Uterus (tissue), 2 donors: Measurements from ENCODE around the gene PTX4.

Experiments
- POLR2A ChIP-seq, 2 donors: fragments of 450-650 bp; IDR thresholded peaks; one replicate each; pipeline ENCODE4 v1.6.1; 2016; ENCODE audit warnings: antibody characterized with exemption in 2 of 2, mild to moderate bottlenecking in 1 of 2, moderate library complexity in 1 of 2
- TF ChIP-seq, protein P1 (sequence below), 4 experiments: fragments of 200-600 bp in 2 of 4; fragments of 450-650 bp in 2 of 4; sonication (generic) in 2 of 4; IDR thresholded peaks; one replicate each; pipeline ENCODE4 v1.5.1; 2016 to 2019; ENCODE audit warnings: antibody characterized with exemption in 4 of 4, mild to moderate bottlenecking in 2 of 4, moderate library complexity in 1 of 4

DNA sequence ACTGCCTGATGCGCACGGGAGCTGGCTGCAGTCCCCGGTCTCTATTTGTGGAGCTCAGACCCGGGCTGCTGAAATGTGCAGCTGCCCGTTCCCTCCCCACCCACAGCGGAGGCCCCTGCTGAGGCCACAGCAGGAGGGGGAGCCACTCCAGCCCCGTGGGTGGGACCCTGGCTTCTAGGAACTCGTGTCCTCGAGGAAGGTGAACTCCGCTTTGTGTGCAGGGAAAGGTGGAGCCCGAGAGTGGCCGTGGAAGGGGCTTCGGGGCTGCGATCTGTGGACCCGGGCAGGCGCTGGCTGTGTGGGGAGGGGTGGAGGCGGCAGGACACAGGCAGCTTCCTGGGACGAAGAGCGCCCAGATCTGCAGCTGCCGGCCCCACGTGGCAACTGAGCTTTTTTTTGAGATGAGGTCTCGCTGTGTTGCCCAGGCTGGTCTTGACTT lies 47.3 kb downstream of the PTX4 start:
- TF ChIP-seq POLR2A (IDR thresholded peaks at IDR 0.05), result no peak
- TF ChIP-seq, protein P1, sequence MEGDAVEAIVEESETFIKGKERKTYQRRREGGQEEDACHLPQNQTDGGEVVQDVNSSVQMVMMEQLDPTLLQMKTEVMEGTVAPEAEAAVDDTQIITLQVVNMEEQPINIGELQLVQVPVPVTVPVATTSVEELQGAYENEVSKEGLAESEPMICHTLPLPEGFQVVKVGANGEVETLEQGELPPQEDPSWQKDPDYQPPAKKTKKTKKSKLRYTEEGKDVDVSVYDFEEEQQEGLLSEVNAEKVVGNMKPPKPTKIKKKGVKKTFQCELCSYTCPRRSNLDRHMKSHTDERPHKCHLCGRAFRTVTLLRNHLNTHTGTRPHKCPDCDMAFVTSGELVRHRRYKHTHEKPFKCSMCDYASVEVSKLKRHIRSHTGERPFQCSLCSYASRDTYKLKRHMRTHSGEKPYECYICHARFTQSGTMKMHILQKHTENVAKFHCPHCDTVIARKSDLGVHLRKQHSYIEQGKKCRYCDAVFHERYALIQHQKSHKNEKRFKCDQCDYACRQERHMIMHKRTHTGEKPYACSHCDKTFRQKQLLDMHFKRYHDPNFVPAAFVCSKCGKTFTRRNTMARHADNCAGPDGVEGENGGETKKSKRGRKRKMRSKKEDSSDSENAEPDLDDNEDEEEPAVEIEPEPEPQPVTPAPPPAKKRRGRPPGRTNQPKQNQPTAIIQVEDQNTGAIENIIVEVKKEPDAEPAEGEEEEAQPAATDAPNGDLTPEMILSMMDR (IDR thresholded peaks at IDR 0.05), result no peak
